Neuronal stem cell (in vitro differentiated cells): ENCODE measurements around the gene GZF1.

Experiments used
- DNase-seq: peaks from one replicate; pipeline ENCODE4 v3.0.0-alpha.2; 2013; ENCODE audit warnings: low spot score
- H2AFZ ChIP-seq: one replicate; pipeline ENCODE4 v1.6.1; 2013; ENCODE audit warnings: mild to moderate bottlenecking, low read length, inconsistent platforms
- H2AK5ac ChIP-seq: 2 replicates; pipeline ENCODE4 v1.6.1; 2013; ENCODE audit warnings: low read depth, mild to moderate bottlenecking, inconsistent platforms, low read length, moderate library complexity, mixed read lengths
- H2BK120ac ChIP-seq: 2 replicates; pipeline ENCODE4 v1.6.1; 2013; ENCODE audit warnings: low read depth, mild to moderate bottlenecking, inconsistent platforms, low read length, moderate library complexity, mixed read lengths
- H2BK12ac ChIP-seq: one replicate; pipeline ENCODE4 v1.6.1; 2013; ENCODE audit warnings: low read length, inconsistent platforms
- H2BK15ac ChIP-seq: 2 replicates; pipeline ENCODE4 v1.6.1; 2013; ENCODE audit warnings: mild to moderate bottlenecking, low read length, inconsistent platforms, mixed read lengths
- H2BK5ac ChIP-seq: one replicate; pipeline ENCODE4 v1.6.1; 2013; ENCODE audit warnings: inconsistent platforms, mild to moderate bottlenecking, low read length, moderate library complexity
- H3K14ac ChIP-seq: one replicate; pipeline ENCODE4 v1.6.1; 2013; ENCODE audit warnings: low read length, inconsistent platforms
- H3K18ac ChIP-seq: 2 replicates; pipeline ENCODE4 v1.6.1; 2013; ENCODE audit warnings: low read length, inconsistent platforms
- H3K23ac ChIP-seq: 2 replicates; pipeline ENCODE4 v1.6.1; 2013; ENCODE audit warnings: low read depth, mild to moderate bottlenecking, mixed read lengths, low read length, inconsistent platforms; ENCODE audit not compliant: poor library complexity
- H3K27ac ChIP-seq: replicated peaks from 3 replicates; pipeline ENCODE4 v1.5.1; 2013; ENCODE audit warnings: low read length, inconsistent platforms
- H3K27me3 ChIP-seq, 3 experiments: 2 replicates each; pipeline ENCODE4 v1.6.1; 2013; ENCODE audit warnings: low read length in 3 of 3, mild to moderate bottlenecking in 2 of 3, inconsistent platforms in 1 of 3, low read depth in 1 of 3, mixed read lengths in 1 of 3, moderate library complexity in 1 of 3; ENCODE audit not compliant: control insufficient read depth in 3 of 3, insufficient read depth in 3 of 3
- H3K36me3 ChIP-seq, 2 donors: replicated peaks in 1 of 2; 2 replicates each; pipeline ENCODE4 v1.6.1; 2013; ENCODE audit warnings: low read length in 2 of 2; ENCODE audit not compliant: control insufficient read depth in 2 of 2, insufficient read depth in 2 of 2
- H3K4ac ChIP-seq: 2 replicates; pipeline ENCODE4 v1.6.1; 2013; ENCODE audit warnings: inconsistent platforms, mild to moderate bottlenecking, low read length, moderate library complexity
- H3K4me1 ChIP-seq, 2 donors: 1 replicate in 1 of 2; 2 replicates in 1 of 2; pipeline ENCODE4 v1.6.1; 2013; ENCODE audit warnings: low read length in 2 of 2, low read depth in 1 of 2; ENCODE audit not compliant: control insufficient read depth in 2 of 2, insufficient read depth in 1 of 2
- H3K4me2 ChIP-seq: one replicate; pipeline ENCODE4 v1.6.1; 2013; ENCODE audit warnings: mild to moderate bottlenecking, low read length, inconsistent platforms; ENCODE audit not compliant: insufficient read depth, poor library complexity, severe bottlenecking
- H3K4me3 ChIP-seq, 2 donors: 2 replicates each; pipeline ENCODE4 v1.5.1; 2013; ENCODE audit warnings: low read length in 2 of 2, mild to moderate bottlenecking in 2 of 2, inconsistent platforms in 1 of 2, moderate library complexity in 1 of 2
- H3K79me1 ChIP-seq: one replicate; pipeline ENCODE4 v1.6.1; 2013; ENCODE audit warnings: low read depth, mild to moderate bottlenecking, inconsistent platforms, low read length, moderate library complexity
- H3K9ac ChIP-seq: one replicate; pipeline ENCODE4 v1.6.1; 2013; ENCODE audit warnings: mild to moderate bottlenecking, low read depth, low read length, inconsistent platforms; ENCODE audit not compliant: poor library complexity
- H3K9me3 ChIP-seq, 2 donors: replicated peaks in 1 of 2; 2 replicates each; pipeline versions ENCODE3 to v1.6.1; 2013; ENCODE audit warnings: low read length in 2 of 2, mild to moderate bottlenecking in 2 of 2, inconsistent platforms in 1 of 2, low read depth in 1 of 2, mixed read lengths in 1 of 2, moderate library complexity in 1 of 2; ENCODE audit not compliant: control insufficient read depth in 2 of 2, insufficient read depth in 1 of 2
- H4K8ac ChIP-seq: one replicate; pipeline ENCODE4 v1.6.1; 2013; ENCODE audit warnings: low read depth, mild to moderate bottlenecking, inconsistent platforms, low read length, moderate library complexity
- H4K91ac ChIP-seq: one replicate; pipeline ENCODE4 v1.6.1; 2013; ENCODE audit warnings: low read length, low read depth, mild to moderate bottlenecking, inconsistent platforms; ENCODE audit not compliant: poor library complexity
- WGBS, 2 donors: extraction: QIAGEN DNeasy Blood & Tissue Kit; methylation state at CpG; one replicate each; pipeline ENCODE4 v1.1.7; 2013; ENCODE audit warnings: missing lambda C conversion rate in 2 of 2, mixed read lengths in 1 of 2; ENCODE audit not compliant: insufficient read length in 2 of 2, insufficient replicate concordance in 1 of 2; ENCODE audit errors: extremely low coverage in 2 of 2; 5-methylcytosine and 5-hydroxymethylcytosine counted together

GZF1 gene

DNA sequence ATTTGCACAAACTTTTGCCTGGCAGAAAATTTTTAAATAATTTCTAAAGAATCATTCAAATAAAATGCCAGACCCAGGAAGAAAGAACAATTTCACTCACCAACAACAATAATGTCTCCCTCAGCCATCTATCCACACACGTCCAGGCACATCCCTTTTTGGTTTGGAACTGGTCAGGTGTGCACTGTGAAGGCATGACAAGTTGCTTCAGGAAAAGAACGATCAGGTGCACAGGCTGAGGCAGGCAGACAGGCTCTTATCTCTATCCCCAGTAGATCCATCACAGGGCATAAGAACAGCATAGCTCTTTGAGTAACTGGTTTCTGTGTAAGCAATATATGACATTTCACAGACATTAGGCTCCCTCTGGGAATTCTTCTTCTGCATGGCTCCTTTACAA is 29.5 kb upstream of the GZF1 start:
- no peak overlapping the region for H2BK5ac ChIP-seq
- H3K4me2 ChIP-seq, result no peak overlapping the region
- WGBS, 2 donors, result no CpG with 5 or more reads among the region's 2 CpGs
- H3K27ac ChIP-seq, result no peak overlapping the region
- H4K8ac ChIP-seq, result no peak overlapping the region
- H3K9ac ChIP-seq, result no peak overlapping the region
- no peaks in the 10 kb centered on the region for H3K27me3 ChIP-seq
- DNase-seq, result no peak
- no peak overlapping the region for H2BK120ac ChIP-seq
- peaks cover 0 to 2% of the 10 kb centered on the region in 2 donors for H3K4me1 ChIP-seq
- H3K79me1 ChIP-seq, result no peaks in the 10 kb centered on the region
- H2BK12ac ChIP-seq, result no peak overlapping the region
- H2BK15ac ChIP-seq, result no peak overlapping the region
- no peak overlapping the region for H2AFZ ChIP-seq
- H3K4me3 ChIP-seq, result no peak overlapping the region
- no peak overlapping the region for H3K23ac ChIP-seq
- H3K36me3 ChIP-seq, result no peaks in the 10 kb centered on the region
- H2AK5ac ChIP-seq, result no peak overlapping the region
- H3K18ac ChIP-seq, result no peak overlapping the region
- no peak overlapping the region for H3K14ac ChIP-seq
- no peak overlapping the region for H3K4ac ChIP-seq
- H4K91ac ChIP-seq, result no peak overlapping the region
- peaks cover 0 to 3% of the 10 kb centered on the region in 2 donors for H3K9me3 ChIP-seq

DNA sequence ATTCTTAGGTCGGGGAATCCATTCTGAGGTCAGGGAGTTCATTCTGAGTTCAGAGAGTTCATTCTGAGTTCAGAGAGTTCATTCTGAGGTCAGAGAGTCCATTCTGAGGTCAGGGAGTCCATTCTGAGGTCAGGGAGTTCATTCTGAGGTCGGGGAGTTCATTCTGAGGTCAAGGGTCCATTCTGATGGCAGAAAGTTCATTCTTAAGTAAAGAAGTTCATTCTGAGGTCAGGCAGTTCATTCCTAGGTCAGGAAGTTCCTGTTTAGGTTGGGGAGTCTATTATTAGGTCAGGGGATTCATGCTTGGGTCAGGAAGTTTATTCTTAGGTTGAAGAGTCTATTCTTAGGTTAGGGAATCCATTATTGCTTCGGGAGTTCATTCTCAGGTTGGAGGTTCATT is 27.9 kb upstream of the GZF1 start:
- Histone ChIP-seq H2BK15ac (no peak overlapping the region), H3K36me3 (no peaks in the 10 kb centered on the region), H2BK5ac (no peak overlapping the region), H3K23ac (no peak overlapping the region), H3K27me3 (no peaks in the 10 kb centered on the region), H3K4me2 (no peak overlapping the region), H3K4me1 (peaks cover 0 to 2% of the 10 kb centered on the region in 2 donors), H3K4me3 (no peak overlapping the region), H3K4ac (no peak overlapping the region), H3K79me1 (no peaks in the 10 kb centered on the region), H2AFZ (no peak overlapping the region), H3K9ac (no peak overlapping the region), H3K18ac (no peak overlapping the region), H3K27ac (no peak overlapping the region), H3K14ac (no peak overlapping the region), H2BK120ac (no peak overlapping the region), H2BK12ac (no peak overlapping the region), H4K91ac (no peak overlapping the region), H4K8ac (no peak overlapping the region), H3K9me3 (no peaks in the 10 kb centered on the region), H2AK5ac (no peak overlapping the region)
- no peak for DNase-seq
- WGBS, 2 donors, result no CpG with 5 or more reads among the region's 3 CpGs

DNA sequence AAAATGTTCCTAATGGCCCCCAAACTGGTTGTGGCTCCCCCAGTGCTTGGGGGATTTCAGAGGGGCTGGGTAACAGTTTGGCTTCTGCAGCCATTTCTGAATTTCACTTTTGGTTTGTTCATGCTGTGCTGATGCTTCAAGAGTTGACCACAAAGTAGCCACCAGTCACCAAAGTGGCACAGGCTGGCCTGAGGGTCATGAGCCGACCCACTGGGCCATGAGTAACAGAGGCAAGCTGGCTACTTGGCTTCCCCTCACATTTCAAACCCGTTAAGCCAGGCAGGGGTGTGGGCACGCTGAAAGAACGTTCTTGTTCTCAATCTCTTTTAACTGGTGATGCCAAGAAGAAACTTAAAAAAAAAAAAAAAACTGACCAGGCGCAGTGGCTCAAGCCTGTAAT is 26.5 kb upstream of the GZF1 start:
- Histone ChIP-seq H3K36me3 (no peaks in the 10 kb centered on the region), H2BK15ac (no peak overlapping the region), H2BK5ac (no peak overlapping the region), H2BK120ac (no peak overlapping the region), H3K4me1 (peaks cover 0 to 2% of the 10 kb centered on the region in 2 donors), H3K4me2 (no peak overlapping the region), H3K9me3 (no peaks in the 10 kb centered on the region), H3K4ac (no peak overlapping the region), H4K91ac (no peak overlapping the region), H3K23ac (no peak overlapping the region), H3K27me3 (no peaks in the 10 kb centered on the region), H3K18ac (no peak overlapping the region), H2AFZ (no peak overlapping the region), H3K79me1 (no peaks in the 10 kb centered on the region), H4K8ac (no peak overlapping the region), H3K9ac (no peak overlapping the region), H2BK12ac (no peak overlapping the region), H2AK5ac (no peak overlapping the region), H3K27ac (no peak overlapping the region), H3K4me3 (no peak overlapping the region), H3K14ac (no peak overlapping the region)
- WGBS, 2 donors, result no CpG with 5 or more reads among the region's 5 CpGs
- no peak for DNase-seq

DNA sequence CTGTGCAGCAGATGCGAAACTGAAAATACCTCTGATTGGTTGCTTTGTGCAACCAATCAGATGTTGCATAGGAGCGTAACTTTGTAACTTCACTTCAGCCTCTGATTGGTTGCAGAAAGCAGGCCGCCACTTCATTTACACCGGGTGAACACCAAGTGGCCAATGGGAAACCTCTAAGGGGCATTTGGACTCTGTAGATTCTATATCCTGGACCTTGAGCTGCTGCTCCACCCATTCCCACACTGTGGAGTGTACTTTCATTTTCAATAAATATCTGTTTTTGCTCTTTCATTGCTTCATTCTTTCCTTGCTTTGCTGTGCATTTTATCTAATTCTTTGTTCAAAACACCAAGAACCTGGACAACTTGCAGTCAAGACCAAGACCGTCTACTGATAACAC is 25.5 kb upstream of the GZF1 start:
- peaks cover 0 to 2% of the 10 kb centered on the region in 2 donors for H3K4me1 ChIP-seq
- H3K79me1 ChIP-seq, result no peaks in the 10 kb centered on the region
- H3K18ac ChIP-seq, result no peak overlapping the region
- H2AFZ ChIP-seq, result no peak overlapping the region
- H3K27ac ChIP-seq, result no peak overlapping the region
- DNase-seq, result no peak
- H3K14ac ChIP-seq, result no peak overlapping the region
- H2BK12ac ChIP-seq, result no peak overlapping the region
- H4K91ac ChIP-seq, result no peak overlapping the region
- H3K4me3 ChIP-seq, result no peak overlapping the region
- H2BK5ac ChIP-seq, result no peak overlapping the region
- no peak overlapping the region for H4K8ac ChIP-seq
- no peaks in the 10 kb centered on the region for H3K36me3 ChIP-seq
- no CpG with 5 or more reads among the region's 5 CpGs for WGBS, 2 donors
- no peak overlapping the region for H3K4ac ChIP-seq
- no peak overlapping the region for H2BK120ac ChIP-seq
- H2AK5ac ChIP-seq, result no peak overlapping the region
- H3K4me2 ChIP-seq, result no peak overlapping the region
- H2BK15ac ChIP-seq, result no peak overlapping the region
- no peak overlapping the region for H3K9ac ChIP-seq
- no peak overlapping the region for H3K23ac ChIP-seq
- peaks cover 0 to 5% (median 0%) of the 10 kb centered on the region in 3 experiments for H3K27me3 ChIP-seq
- H3K9me3 ChIP-seq, result no peaks in the 10 kb centered on the region
